HG02588 (cell line): Measurements from ENCODE around the gene TEX26.
"Not testable (repeated sequence)": the region's sequence is repeated elsewhere in the genome, so short reads cannot be mapped to it uniquely, and the experiment has no call there.

Experiments
- ATAC-seq: cut with Tn5 transposase; IDR thresholded peaks from one replicate; pipeline ENCODE4 v1.9.1; 2021; ENCODE audit warnings: mild to moderate bottlenecking, moderate library complexity; ENCODE audit not compliant: unreplicated experiment

The TEX26 gene

DNA sequence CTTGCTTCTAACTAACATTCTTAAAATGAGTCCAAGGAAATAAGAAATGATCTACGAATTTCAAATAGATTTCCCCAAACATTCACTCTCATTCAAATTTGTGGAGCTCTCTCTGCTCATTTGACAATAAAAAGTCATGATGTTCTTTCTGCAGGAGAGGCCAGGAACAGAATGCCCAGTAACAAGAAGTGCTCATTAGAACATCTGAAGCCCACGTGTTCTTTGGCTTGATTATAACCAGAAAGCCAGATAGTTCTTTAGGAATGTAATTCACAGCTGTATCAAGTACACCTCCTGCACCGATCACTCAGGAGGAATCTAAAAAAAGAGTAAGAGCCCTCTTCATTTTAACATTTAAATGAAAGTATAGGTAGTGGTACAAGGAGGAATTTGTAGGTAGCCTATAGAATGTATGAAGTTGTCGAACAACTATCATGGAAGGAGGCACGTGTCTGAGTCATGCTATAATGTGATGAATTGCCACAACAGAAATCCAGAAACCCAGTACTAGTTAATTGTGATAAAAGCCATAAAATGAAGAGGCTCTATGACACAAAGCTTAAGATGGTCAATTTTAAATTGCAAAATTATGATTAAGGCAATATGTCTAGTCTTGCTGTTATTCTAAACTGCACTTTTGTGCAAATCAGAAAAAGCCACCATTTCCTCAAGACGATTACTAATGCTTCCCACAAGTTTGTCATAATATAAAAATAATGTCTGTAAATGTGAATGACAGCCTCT, 13.6 kb upstream of the TEX26 start:
- no peak for ATAC-seq

DNA sequence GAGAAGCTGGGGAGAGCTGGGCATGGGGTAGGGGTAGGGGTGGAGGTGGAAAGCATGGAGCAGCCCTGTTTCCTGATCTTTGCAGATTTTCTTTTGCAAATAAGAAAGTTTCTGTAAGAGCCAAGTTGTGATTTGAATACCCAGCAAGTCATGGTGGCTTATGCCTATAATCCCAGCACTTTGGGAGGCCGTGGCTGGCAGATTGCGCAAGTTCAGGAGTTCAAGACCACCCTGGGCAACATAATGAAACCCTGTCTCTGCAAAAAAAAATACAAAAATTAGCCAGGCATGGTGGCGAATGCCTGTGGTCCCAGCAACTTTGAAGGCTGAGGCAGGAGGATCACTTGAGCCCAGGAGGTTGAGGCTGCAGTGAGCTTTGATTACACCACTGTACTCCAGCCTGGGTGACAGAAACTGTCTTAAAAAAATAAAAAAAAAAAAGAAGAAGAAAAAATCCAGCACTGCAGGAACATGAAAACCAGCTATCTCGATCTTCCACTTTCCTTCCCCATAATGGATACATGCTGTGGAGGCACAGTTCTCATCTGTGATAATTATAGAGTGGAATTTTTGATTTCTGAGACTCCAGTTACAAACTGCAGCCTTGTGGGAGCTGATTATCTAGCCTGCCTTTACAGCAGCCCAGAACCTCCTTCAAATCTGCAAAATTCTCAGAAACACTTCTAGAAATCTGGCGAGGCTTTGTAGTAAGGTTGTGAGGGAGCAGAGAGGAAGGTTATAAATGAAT, 12.1 kb upstream of the TEX26 start:
- ATAC-seq = no peak

DNA sequence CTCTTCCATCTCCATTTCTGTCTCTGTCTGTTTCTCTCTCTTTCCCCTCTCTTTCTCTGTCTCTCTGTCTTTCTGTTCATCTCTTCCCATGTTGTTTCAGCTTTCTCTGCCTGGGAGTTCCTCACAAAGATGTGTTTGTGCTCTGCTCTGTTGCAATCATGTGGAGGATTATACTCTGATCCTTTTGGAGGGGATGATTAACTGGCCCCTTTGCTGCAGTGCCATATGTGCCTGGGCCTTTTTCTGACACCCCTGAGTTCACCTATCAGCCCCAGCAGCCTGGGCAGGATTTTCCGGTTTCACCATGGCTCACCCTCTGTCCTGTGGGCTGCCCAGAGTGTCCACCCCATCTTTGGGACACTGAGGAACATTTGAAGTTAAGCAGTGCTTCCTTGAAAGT, 9.0 kb upstream of the TEX26 start:
- ATAC-seq = no peak

DNA sequence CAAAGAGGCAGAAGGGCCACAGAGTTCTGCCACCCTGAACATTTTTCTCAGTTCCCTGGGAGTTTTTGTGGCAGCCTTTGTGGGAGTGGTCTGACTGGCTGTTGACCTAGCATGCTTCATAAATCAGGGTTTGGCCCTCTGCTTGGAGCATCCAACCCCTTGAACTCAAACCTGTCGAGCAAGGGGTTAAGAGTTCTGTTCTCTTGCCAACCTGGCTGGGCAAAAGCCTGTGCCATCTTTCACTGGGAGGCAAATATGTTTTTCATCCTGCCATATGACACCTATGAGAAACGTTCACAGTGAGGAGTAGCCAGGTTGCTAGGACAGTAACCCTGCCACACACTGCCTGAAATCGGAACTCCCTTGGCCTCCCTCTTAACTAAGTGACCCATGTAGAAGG, 7.7 kb upstream of the TEX26 start:
- ATAC-seq = no peak

DNA sequence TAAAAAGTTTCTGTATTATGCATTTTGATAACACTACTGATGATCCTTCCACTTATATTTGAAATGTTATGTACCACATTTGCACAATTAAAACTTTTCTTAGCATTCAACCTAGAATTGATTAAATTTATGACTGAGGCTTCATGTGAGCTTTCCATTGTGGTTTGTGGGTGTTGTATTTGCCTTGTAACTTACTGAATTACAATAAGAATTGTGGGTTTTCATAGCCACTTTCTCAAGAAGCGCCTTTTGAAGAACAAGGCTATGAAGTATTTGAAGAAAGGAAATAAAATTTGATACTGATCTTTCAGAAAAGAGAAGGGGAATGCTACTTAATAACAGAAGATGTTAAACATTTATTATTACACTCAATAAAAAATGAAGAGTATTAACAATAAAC, 7.0 kb upstream of the TEX26 start:
- no peak for ATAC-seq

DNA sequence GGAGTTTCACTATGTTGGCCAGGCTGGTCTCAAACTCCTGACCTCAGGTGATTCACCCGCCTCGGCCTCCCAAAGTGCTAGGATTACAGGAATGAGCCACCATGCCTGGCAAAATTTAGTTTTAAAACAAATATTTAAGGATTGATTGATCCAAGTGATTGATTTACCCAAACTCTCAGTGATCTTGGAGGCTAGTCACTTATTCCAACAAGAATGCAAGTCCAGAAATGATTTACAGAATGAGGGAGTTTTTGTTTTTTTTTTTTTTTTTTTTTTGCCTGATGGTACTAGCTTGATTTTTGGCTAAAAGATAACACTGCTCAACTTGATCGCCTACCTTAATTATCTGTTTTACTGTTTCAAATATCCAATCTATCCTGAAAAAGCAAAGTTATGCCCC, 5.7 kb upstream of the TEX26 start:
- no peak for ATAC-seq

DNA sequence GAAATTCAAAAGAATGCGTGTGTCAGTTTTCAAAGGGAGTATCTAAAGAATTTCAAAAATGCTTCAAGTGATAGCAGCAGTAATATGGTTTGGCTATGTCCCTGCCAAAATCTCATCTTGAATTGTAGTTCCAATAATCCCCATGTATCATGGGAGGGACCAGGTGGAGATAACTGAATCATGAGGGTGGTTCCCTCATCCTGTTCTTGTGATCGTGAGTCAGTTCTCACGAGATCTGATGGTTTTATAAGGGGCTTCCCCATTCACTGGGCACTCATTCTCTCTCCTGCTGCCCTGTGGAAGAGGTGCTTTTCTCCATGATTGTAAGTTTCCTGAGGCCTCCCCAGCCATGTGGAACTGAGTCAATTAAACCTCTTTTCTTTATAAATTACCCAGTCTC, 5.3 kb upstream of the TEX26 start:
- ATAC-seq = not testable (repeated sequence)

DNA sequence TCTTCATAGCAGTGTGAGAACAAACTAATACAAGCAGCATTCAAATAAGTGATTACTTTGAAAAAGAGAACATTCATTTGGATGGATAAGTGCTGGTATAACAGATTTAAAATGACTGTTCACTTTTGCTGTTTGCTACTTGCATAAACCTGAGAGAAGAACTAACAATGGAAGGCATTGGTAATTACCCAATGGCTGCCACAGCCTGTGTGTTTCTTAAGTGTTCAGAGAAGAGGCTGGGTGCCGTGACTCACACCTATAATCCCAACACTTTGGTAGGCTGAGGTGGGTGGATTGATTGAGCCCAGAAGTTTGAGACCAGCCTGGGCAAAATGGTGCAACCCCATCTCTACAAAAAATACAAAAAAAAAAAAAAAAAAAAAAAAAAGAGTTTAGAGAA, 4.9 kb upstream of the TEX26 start:
- ATAC-seq = no peak

DNA sequence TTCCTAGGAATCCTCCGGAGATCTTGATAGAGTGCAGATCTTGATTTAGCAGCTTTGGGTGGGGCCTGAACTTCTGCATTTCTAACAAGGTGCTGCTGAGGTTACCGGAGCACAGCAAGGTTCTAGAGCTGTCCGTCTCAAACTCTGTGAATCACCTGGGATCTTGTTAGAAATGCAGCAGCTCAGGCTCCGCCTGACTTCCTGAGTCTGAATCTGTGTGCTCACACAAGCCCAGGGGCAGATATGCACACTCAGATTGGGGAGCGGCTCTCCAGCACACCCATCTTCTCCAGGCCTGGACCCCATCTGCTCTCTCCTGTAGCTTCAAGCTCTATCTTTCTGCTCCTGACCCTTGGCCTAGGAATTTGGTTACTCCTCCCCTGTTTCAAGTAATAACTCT, 3.5 kb upstream of the TEX26 start:
- ATAC-seq = no peak

DNA sequence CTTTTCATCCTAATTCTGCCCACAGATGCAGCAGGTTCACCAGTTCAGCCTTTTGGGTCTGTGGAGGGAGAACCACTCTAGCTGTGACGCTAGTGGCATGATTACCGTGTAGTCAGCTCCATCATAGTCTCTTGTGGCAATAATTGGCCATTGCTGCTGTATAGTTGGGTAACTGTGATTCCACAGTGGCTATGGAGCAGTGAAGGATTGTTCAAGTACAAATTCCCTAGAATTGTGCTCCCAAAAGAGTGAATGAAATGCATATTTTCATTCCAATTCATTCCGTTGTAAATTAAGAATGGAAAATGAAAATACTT, 856 bp downstream of the TEX26 start:
- no peak for ATAC-seq

DNA sequence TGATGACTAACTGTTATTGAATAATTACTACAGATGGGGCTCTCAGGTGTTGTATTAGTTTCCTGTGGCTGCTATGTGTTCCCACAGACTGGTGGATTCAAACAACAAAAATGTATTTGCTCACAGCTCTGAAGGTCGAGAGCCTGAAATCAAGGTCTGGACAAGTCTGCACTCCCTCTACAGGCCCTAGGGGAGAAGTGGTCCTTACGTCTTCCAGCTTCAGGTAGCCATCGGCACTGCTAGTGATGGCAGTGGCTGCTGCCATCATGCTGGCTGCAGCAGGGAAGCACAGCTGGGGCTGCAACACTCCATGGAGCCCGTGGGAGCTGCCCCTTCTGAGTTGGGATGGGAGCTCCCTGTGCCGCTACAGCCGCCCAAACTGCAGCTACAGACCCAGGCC, 1.9 kb downstream of the TEX26 start:
- ATAC-seq = no peak

DNA sequence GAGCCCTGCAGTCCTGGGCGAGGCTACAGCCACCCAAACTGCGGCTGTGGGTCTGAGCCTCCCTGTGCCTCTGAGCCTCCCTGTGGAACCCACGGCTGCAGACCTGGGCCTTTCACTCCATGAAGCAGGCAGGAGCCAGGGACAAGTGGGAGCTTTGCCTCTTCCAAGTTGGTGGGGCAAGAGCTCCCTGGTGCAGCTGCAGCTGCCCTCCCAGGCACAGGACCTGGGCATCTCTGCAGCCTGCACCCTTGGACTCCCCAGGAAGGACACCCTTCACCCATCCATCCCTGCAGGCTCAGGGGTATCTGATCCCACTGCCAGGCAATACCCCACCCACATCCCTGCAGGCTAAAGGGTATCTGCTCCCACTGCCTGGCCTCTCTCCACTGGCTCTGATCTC, 2.3 kb downstream of the TEX26 start:
- no peak for ATAC-seq

DNA sequence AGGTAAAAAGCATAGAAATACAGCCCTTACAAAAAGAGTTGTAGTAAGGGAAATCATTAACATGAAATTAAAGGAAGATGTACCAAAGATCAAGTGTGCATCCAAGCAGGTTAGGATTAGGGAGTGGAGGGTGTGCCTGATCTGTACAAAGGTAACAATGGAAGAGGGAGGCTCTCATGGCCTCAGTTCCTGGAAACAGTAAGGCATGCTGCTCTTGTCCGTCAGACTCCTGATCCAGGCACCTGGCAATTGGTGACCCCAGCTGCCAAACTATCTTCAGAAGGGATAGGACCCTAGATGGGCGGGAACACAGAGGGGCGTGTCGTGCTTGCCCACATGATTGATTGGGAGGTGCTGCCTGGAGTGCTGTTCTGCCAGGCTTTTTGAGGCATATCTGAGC, 4.5 kb downstream of the TEX26 start:
- ATAC-seq = no peak

DNA sequence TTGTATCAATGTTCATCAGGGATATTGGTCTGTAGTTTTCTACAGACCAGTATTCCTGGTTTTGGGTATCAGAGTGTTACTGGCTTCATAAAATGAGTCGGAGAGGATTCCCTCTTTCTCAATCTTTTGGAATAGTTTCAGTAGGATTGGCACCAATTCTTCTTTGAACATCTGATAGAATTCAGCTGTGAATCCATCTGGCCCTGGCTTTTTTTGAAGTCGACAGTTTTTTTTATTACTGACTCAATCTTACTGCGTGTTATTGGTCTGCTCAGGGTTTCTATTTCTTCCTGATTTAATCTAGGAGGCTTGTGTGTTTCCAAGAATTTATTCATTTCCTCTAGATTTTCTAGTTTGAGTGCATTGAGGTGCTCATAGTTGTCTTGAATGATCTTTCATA, 11.4 kb downstream of the TEX26 start:
- no peak for ATAC-seq

DNA sequence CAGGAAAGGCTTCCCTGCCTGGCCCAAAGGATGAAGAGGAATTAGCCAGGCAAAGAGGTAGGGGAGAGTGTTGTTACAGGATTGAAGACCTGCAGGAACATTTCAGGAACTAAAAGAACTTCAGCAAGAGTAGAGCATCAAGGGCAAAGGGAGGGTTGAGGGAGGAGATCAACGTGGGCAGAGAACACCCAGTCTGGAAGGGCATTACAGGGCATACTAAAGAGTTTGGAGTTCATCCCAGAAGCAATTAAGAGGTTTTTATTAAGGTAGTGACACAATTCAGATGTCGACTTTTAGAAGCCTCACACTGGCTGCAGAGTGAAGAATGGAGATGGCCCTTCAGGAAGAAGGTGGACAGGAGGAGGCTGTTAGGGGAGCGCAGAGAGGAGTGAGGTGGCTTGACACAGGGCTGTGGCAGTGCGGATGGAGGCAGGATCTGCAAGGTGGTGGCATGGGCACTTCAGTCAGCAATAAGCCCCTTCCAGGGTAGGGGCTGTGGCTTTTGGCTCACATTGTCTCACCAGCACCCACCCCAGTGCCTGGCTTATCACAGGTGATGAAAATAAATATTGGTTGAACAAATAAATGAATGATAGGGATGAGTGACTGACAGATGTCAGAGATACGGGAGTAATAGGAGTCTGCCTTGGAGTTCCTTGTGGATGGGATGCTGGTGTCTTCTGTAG, 24.9 kb downstream of the TEX26 start:
- ATAC-seq = no peak

DNA sequence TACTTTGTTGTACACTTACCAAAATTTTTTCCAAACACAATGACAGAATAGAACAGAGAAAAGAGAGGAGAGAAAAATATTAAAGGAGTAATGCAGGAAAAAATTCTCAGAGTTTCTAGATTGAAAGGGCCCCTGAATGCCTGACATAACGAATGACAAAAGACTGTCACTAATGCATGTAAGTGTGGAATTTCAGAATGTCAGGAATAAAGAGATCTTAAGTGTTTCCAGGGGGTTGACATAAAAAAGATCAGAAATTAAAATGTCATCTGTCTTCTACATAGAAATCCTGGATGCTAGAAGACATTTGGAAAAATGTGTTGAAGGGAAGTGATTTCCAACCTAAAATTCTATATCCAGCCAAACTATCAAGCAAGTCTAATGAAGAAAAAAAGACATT, 27.2 kb downstream of the TEX26 start:
- no peak for ATAC-seq

DNA sequence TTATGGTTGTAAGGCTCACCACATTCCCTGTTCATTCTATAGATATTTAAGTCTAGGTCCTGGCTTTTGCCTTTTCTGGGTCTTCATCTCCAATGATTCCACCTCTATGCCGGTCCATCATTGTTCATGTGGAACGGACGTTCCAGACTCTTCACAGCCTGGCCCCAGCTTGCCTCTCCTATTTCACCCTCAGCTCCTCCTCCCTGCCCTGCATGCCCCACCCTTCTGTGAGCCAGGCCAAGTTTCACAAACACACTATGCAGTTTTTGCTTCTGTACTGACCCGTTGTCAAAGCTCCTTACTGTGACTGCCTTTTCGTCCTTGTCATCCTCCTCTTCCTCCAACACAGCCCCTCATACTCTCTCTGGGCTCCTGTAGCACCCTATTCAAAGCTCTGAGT, 31.3 kb downstream of the TEX26 start:
- ATAC-seq = no peak

DNA sequence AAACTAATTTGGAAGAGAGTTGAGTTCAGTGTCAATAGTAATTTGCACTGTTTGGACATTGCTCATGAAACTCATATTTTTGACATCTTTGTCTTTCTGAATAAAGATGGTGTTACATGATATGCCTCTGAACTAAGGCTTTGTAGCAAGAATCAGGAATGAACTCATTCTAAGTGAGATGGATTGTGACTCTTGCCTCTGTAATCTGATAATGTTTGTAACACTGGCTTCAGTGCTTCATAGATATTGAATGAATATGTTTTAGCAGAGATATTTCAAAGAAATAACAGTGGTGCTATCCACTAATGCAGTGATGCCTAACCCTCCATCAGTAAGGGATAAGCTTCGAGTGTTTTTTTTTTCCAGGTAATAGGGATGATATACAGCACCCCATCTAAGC, 32.9 kb downstream of the TEX26 start:
- no peak for ATAC-seq

DNA sequence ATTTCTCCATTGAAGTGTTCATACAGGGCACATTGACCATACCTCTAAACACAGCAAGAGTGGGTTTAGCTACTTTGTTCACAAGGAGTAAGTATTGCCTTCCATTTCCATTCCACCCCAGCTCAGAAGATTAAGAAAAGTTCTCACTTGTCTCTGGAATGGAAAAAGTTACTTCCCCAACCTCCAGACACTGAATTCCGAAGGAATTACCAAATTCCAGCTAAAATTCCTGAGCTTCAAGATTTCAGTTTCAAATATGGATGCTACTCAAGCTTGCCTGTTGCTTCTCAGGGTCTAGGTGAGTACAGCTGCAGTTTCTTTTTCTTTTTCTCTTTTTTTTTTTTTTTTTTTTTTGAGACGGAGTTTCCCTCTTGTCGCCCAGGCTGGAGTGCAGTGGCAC, 33.6 kb downstream of the TEX26 start:
- ATAC-seq = no peak

DNA sequence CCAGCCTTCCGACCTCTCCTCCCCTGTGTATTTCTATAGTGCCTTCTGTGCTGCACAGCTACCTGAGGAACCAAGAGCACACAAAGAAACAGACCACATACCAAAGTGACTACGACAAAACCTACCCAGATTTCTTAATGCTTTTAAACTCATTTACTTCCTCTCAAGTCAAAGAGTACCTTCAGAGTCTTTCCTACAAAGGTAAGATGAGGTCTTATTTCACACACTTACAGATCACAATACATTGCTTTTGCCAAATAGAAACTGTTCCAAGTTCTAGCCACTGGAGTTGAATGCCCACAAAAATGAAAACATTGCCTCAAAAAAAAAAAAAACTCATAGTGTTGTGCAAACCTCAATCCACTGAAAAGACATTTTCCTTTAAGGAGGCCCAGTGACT, 36.4 kb downstream of the TEX26 start:
- ATAC-seq = no peak

DNA sequence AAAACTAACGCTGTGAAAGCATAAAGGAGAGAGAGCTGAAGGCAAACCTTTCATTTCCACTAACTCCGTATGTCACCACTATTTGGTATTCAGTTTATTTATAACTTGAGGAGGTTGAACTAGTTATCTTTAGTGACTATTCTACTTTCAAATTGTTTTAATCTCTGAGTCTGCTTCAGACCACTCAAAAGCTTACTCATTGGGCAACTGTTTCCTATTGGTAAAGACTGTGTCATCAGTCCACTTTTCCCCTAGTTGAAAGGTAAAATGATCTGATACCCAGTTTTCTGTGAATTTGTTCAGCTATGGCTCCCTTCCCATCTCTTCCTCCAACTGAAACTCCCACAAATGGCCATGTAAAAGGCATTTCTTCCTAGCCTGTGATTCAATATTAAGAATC, 39.1 kb downstream of the TEX26 start:
- ATAC-seq = no peak

DNA sequence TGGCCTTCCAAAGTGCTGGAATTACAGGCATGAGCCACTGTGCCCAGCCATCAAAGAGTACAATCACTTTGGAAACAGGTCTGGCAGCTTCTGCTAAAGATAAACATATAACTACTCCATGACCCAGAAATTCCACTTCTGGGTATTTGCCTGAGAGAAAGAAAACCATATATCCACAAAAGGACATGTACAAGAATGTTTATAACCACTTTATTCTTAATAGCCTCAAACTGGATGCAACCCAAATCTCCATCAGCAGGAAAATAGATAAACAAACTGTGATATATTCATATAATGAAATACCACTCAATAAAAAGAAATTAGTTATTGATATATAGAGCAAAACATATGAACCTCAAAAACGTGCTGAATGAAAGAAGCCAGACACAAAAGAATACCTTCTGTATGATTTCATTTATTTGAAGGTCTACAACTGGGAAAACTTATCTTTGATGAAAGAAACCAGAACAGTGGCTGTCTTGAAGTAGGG, 40.5 kb downstream of the TEX26 start:
- ATAC-seq = no peak
